Neural progenitor cell (in vitro differentiated cells): ENCODE data around the gene ASPRV1.

ENCODE experiments used
- CTCF ChIP-seq: fragments of 200-600 bp; sonication (generic); IDR thresholded peaks from 2 replicates; pipeline ENCODE4 v1.5.1; 2017; ENCODE audit warnings: antibody characterized with exemption, mild to moderate bottlenecking
- EZH2phosphoT487 ChIP-seq: fragments of 200-600 bp; sonication (generic); IDR thresholded peaks from 2 replicates; pipeline ENCODE4 v1.6.1; 2017; ENCODE audit warnings: antibody characterized with exemption

DNA sequence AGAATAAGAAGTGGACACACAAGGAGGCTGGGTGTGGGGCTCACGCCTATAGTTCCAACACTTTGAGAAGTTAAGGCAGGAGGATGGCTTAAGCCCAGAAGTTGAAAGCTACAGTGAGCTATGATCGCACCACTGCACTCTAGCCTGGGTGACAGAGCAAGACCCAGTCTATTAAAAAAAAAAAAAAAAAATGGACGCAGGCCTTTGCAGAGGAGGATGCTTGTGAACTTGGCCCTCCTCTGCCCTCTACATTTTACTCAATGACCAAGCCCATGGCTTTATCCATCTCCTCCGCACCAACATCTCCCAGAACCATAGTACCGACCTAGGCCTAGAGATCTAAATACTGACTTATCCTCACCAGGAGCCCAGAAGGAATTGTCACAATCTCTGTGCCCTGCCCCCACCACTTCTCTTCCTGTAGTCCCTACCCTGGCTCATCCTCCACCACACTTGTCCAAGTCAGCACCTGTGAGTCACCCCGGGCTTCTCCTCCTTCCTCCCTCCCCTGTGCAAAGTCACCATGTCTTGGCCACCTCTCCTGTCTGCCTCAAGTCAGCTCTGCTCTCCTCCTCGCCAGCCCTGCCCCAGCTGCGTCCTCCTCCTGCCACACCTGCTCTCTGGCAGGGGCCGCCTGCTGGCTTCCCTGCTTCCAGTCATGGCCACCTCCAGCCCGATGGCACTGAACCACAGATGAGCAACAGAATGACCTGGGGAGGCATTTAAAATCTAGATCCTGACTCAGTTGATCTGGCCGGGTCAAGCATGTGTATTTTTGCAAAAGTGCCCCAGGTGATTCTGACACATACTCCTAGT, 35.8 kb upstream of the ASPRV1 start:
- TF ChIP-seq CTCF (no peak), EZH2phosphoT487 (no peak)
